Loucy (cell line): ENCODE results near the gene RAB3GAP1.

Experiments used
- H2AFZ ChIP-seq: fragments of 200-600 bp; sonication (generic); 2 replicates; pipeline ENCODE4 v1.6.0; 2016; ENCODE audit warnings: antibody characterized with exemption, mild to moderate bottlenecking, low read length, moderate library complexity
- H3F3A ChIP-seq: fragments of 200-600 bp; 2 replicates; pipeline ENCODE4 v1.6.0; 2016; ENCODE audit warnings: antibody characterized with exemption, low read depth, mild to moderate bottlenecking
- H3K27me3 ChIP-seq: fragments of 200-600 bp; sonication (generic); 2 replicates; pipeline ENCODE4 v1.6.1; 2014; ENCODE audit warnings: low read length, mild to moderate bottlenecking; ENCODE audit not compliant: insufficient read depth, poor library complexity, severe bottlenecking
- H3K36me3 ChIP-seq: fragments of 200-600 bp; sonication (generic); 2 replicates; pipeline ENCODE4 v1.6.1; 2016; ENCODE audit warnings: low read length; ENCODE audit not compliant: insufficient read depth
- H3K4me1 ChIP-seq: fragments of 200-600 bp; sonication (generic); 2 replicates; pipeline ENCODE4 v1.5.1; 2014; ENCODE audit warnings: low read length, mild to moderate bottlenecking; ENCODE audit not compliant: insufficient read depth, poor library complexity, severe bottlenecking
- H3K4me2 ChIP-seq: fragments of 200-600 bp; sonication (generic); 2 replicates; pipeline ENCODE4 v1.6.0; 2014; ENCODE audit warnings: antibody characterized with exemption, low read length, low read depth, mild to moderate bottlenecking; ENCODE audit not compliant: poor library complexity, severe bottlenecking
- H3K4me3 ChIP-seq: fragments of 200-600 bp; sonication (generic); 2 replicates; pipeline ENCODE4 v1.5.1; 2014; ENCODE audit warnings: low read length, mild to moderate bottlenecking, mixed read lengths; ENCODE audit not compliant: poor library complexity, severe bottlenecking
- H3K79me2 ChIP-seq: fragments of 200-600 bp; sonication (generic); 2 replicates; pipeline ENCODE4 v1.6.1; 2014; ENCODE audit warnings: low read length; ENCODE audit not compliant: insufficient read depth
- H3K9ac ChIP-seq: fragments of 200-600 bp; sonication (generic); 2 replicates; pipeline ENCODE4 v1.6.0; 2014; ENCODE audit warnings: mild to moderate bottlenecking, low read depth, low read length, moderate library complexity; ENCODE audit not compliant: poor library complexity, severe bottlenecking
- H3K9me2 ChIP-seq: fragments of 200-600 bp; sonication (generic); replicated peaks from 2 replicates; pipeline ENCODE4 v1.6.1; 2016; ENCODE audit warnings: low read depth, low read length, mixed read lengths
- H3K9me3 ChIP-seq: fragments of 200-600 bp; sonication (generic); 2 replicates; pipeline ENCODE4 v1.6.1; 2014; ENCODE audit warnings: mild to moderate bottlenecking, antibody characterized with exemption, low read length, low read depth; ENCODE audit not compliant: insufficient read depth
- H4K20me1 ChIP-seq: fragments of 200-600 bp; sonication (generic); 2 replicates; pipeline ENCODE4 v1.6.0; 2014; ENCODE audit warnings: antibody characterized with exemption, low read length, mild to moderate bottlenecking; ENCODE audit not compliant: insufficient read depth, poor library complexity, severe bottlenecking
- CTCF ChIP-seq: fragments of 200-600 bp; sonication (generic); conservative IDR thresholded peaks from 2 replicates; pipeline ENCODE4 v1.5.1; 2014; ENCODE audit warnings: mild to moderate bottlenecking, antibody characterized with exemption, low read length
- EZH2phosphoT487 ChIP-seq: fragments of 200-600 bp; IDR thresholded peaks from 2 replicates; pipeline ENCODE4 v1.6.1; 2018; ENCODE audit warnings: antibody characterized with exemption, mild to moderate bottlenecking, moderate library complexity, borderline replicate concordance

Gene RAB3GAP1

GRCh38 chr2:135187270-135187669, 135.2 kb downstream of the RAB3GAP1 start:
- Histone ChIP-seq H3K4me2 (no peak overlapping the region), H3F3A (no peaks in the 10 kb centered on the region)

GRCh38 chr2:135189148-135189547, 137.1 kb downstream of the RAB3GAP1 start:
- no peak overlapping the region for H3K4me2 ChIP-seq
- no peaks in the 10 kb centered on the region for H3K79me2 ChIP-seq
- H3K9ac ChIP-seq, result no peak overlapping the region
- no peaks in the 10 kb centered on the region for H3K4me1 ChIP-seq
- H3K9me3 ChIP-seq, result no peaks in the 10 kb centered on the region
- no peaks in the 10 kb centered on the region for H3K36me3 ChIP-seq
- H2AFZ ChIP-seq, result no peak overlapping the region
- no peaks in the 10 kb centered on the region for H3K27me3 ChIP-seq
- no peaks in the 10 kb centered on the region for H3K9me2 ChIP-seq
- TF ChIP-seq CTCF (no peak), EZH2phosphoT487 (no peak)
- no peaks in the 10 kb centered on the region for H4K20me1 ChIP-seq
- no peaks in the 10 kb centered on the region for H3F3A ChIP-seq
- H3K4me3 ChIP-seq, result no peak overlapping the region

More at GRCh38 chr2:135187270-135187669, 135.2 kb downstream of the RAB3GAP1 start:
- H3K4me3 ChIP-seq, result no peak overlapping the region
- H3K9me3 ChIP-seq, result no peaks in the 10 kb centered on the region
- H3K9me2 ChIP-seq, result no peaks in the 10 kb centered on the region
- no peak overlapping the region for H2AFZ ChIP-seq
- H3K27me3 ChIP-seq, result no peaks in the 10 kb centered on the region
- no peaks in the 10 kb centered on the region for H3K79me2 ChIP-seq
- TF ChIP-seq EZH2phosphoT487 (no peak), CTCF (no peak)
- H4K20me1 ChIP-seq, result no peaks in the 10 kb centered on the region
- no peaks in the 10 kb centered on the region for H3K36me3 ChIP-seq
- H3K9ac ChIP-seq, result no peak overlapping the region
- no peaks in the 10 kb centered on the region for H3K4me1 ChIP-seq

- H3K4me3 ChIP-seq, result no peak overlapping the region
- no peaks in the 10 kb centered on the region for H3K27me3 ChIP-seq
Measured at GRCh38 chr2:135190799-135191198, 138.7 kb downstream of the RAB3GAP1 start.

GRCh38 chr2:135198481-135198880, 146.4 kb downstream of the RAB3GAP1 start:
- no peaks in the 10 kb centered on the region for H3K9me3 ChIP-seq
- H3K79me2 ChIP-seq, result no peaks in the 10 kb centered on the region
- TF ChIP-seq EZH2phosphoT487, result no peak
- TF ChIP-seq CTCF, result no peak
- H3K4me3 ChIP-seq, result no peak overlapping the region
- no peaks in the 10 kb centered on the region for H4K20me1 ChIP-seq
- no peaks in the 10 kb centered on the region for H3K27me3 ChIP-seq
- H3K9me2 ChIP-seq, result no peaks in the 10 kb centered on the region
- no peak overlapping the region for H3K4me2 ChIP-seq
- H2AFZ ChIP-seq, result no peak overlapping the region
- peaks cover 7% of the 10 kb centered on the region; the same call in 1 of the 2 replicates for H3K36me3 ChIP-seq
- no peaks in the 10 kb centered on the region for H3F3A ChIP-seq
- H3K9ac ChIP-seq, result no peak overlapping the region
- H3K4me1 ChIP-seq, result no peaks in the 10 kb centered on the region

More at GRCh38 chr2:135190799-135191198, 138.7 kb downstream of the RAB3GAP1 start:
- no peaks in the 10 kb centered on the region for H3K9me3 ChIP-seq
- no peaks in the 10 kb centered on the region for H3K4me1 ChIP-seq
- H3K9ac ChIP-seq, result no peak overlapping the region
- H2AFZ ChIP-seq, result no peak overlapping the region
- H3K79me2 ChIP-seq, result no peaks in the 10 kb centered on the region
- no peaks in the 10 kb centered on the region for H3K36me3 ChIP-seq
- no peaks in the 10 kb centered on the region for H3F3A ChIP-seq
- no peaks in the 10 kb centered on the region for H3K9me2 ChIP-seq
- TF ChIP-seq EZH2phosphoT487, result no peak
- H4K20me1 ChIP-seq, result no peaks in the 10 kb centered on the region
- H3K4me2 ChIP-seq, result no peak overlapping the region
